SK-N-SH treated with all-trans-retinoic acid at 6 μM for 48 hours (cell line): ENCODE data around the gene SERPINA3.

Experiments used
- ATAC-seq: fragments of 200-7000 bp; cut with Tn5 transposase; 3 replicates; pipeline ENCODE4 v1.9.1; 2020; ENCODE audit warnings: mild to moderate bottlenecking, moderate library complexity
- BACH2 ChIP-seq: fragments of 250-450 bp; sonication (Bioruptor Pico); IDR thresholded peaks from 2 replicates; pipeline ENCODE4 v1.9.0; 2021; ENCODE audit warnings: mild to moderate bottlenecking, borderline replicate concordance
- CSDC2 ChIP-seq: fragments of 250-450 bp; sonication (Bioruptor Pico); IDR thresholded peaks from 2 replicates; pipeline ENCODE4 v1.5.0; 2020; ENCODE audit warnings: mild to moderate bottlenecking, moderate library complexity
- ESRRG ChIP-seq: fragments of 250-450 bp; sonication (Bioruptor Pico); IDR thresholded peaks from 2 replicates; pipeline ENCODE4 v1.6.1; 2021; ENCODE audit warnings: mild to moderate bottlenecking
- GLIS3 ChIP-seq: fragments of 250-450 bp; sonication (Bioruptor Pico); IDR thresholded peaks from 2 replicates; pipeline ENCODE4 v1.5.0; 2020; ENCODE audit warnings: mild to moderate bottlenecking, moderate library complexity
- ISL1 ChIP-seq: fragments of 250-450 bp; sonication (Bioruptor Pico); IDR thresholded peaks from 2 replicates; pipeline ENCODE4 v2.1.2; 2022; ENCODE audit warnings: mild to moderate bottlenecking, moderate library complexity
- OSR1 ChIP-seq: fragments of 250-450 bp; sonication (Bioruptor Pico); IDR thresholded peaks from 2 replicates; pipeline ENCODE4 v1.8.0; 2022; ENCODE audit warnings: moderate library complexity, mild to moderate bottlenecking, inconsistent platforms
- PPARA ChIP-seq: fragments of 250-450 bp; sonication (Bioruptor Pico); IDR thresholded peaks from 2 replicates; pipeline ENCODE4 v1.5.0; 2020; ENCODE audit warnings: mild to moderate bottlenecking, borderline replicate concordance
- RARB ChIP-seq: fragments of 250-450 bp; sonication (Bioruptor Pico); IDR thresholded peaks from 2 replicates; pipeline ENCODE4 v1.8.0; 2021; ENCODE audit warnings: mild to moderate bottlenecking, moderate library complexity
- TCF4 ChIP-seq: fragments of 250-450 bp; sonication (Bioruptor Pico); IDR thresholded peaks from 2 replicates; pipeline ENCODE4 v1.8.0; 2021; ENCODE audit warnings: mild to moderate bottlenecking, moderate library complexity, borderline replicate concordance
- TOX ChIP-seq: fragments of 250-450 bp; sonication (Bioruptor Pico); IDR thresholded peaks from 2 replicates; pipeline ENCODE4 v1.8.0; 2021; ENCODE audit warnings: mild to moderate bottlenecking, moderate library complexity, borderline replicate concordance
- ZC3H10 ChIP-seq: fragments of 250-450 bp; sonication (Bioruptor Pico); IDR thresholded peaks from 2 replicates; pipeline ENCODE4 v1.5.1; 2021; ENCODE audit warnings: mild to moderate bottlenecking, moderate library complexity
- ZFP3 ChIP-seq: fragments of 250-450 bp; sonication (Bioruptor Pico); IDR thresholded peaks from 2 replicates; pipeline ENCODE4 v1.5.0; 2020; ENCODE audit warnings: mild to moderate bottlenecking, moderate library complexity
- ZFP30 ChIP-seq: fragments of 450-650 bp; formaldehyde crosslinking; IDR thresholded peaks from 2 replicates; pipeline ENCODE4 v1.5.0; 2022; ENCODE audit warnings: mild to moderate bottlenecking, moderate library complexity
- ZNF565 ChIP-seq: fragments of 450-650 bp; formaldehyde crosslinking; conservative IDR thresholded peaks from 2 replicates; pipeline ENCODE4 v1.5.0; 2020; ENCODE audit warnings: low read depth, mild to moderate bottlenecking, moderate library complexity
- ZNF70 ChIP-seq: fragments of 450-650 bp; formaldehyde crosslinking; IDR thresholded peaks from 2 replicates; pipeline ENCODE4 v1.5.0; 2020; ENCODE audit warnings: mild to moderate bottlenecking, moderate library complexity
- ZNF8 ChIP-seq: fragments of 450-650 bp; formaldehyde crosslinking; IDR thresholded peaks from 2 replicates; pipeline ENCODE4 v1.5.0; 2020; ENCODE audit warnings: mild to moderate bottlenecking, moderate library complexity
- TF ChIP-seq, protein P1 (sequence below): fragments of 250-450 bp; sonication (Bioruptor Pico); IDR thresholded peaks from 2 replicates; pipeline ENCODE4 v1.5.0; 2020; ENCODE audit warnings: mild to moderate bottlenecking, moderate library complexity
- TF ChIP-seq, protein P2 (sequence below): fragments of 250-450 bp; sonication (Bioruptor Pico); IDR thresholded peaks from 2 replicates; pipeline ENCODE4 v1.5.1; 2020; ENCODE audit warnings: low read depth, mild to moderate bottlenecking, moderate library complexity
- TF ChIP-seq, protein P3 (sequence below): fragments of 250-450 bp; sonication (Bioruptor Pico); IDR thresholded peaks from 2 replicates; pipeline ENCODE4 v1.8.0; 2020; ENCODE audit warnings: mild to moderate bottlenecking, moderate library complexity, borderline replicate concordance

SERPINA3 gene

DNA sequence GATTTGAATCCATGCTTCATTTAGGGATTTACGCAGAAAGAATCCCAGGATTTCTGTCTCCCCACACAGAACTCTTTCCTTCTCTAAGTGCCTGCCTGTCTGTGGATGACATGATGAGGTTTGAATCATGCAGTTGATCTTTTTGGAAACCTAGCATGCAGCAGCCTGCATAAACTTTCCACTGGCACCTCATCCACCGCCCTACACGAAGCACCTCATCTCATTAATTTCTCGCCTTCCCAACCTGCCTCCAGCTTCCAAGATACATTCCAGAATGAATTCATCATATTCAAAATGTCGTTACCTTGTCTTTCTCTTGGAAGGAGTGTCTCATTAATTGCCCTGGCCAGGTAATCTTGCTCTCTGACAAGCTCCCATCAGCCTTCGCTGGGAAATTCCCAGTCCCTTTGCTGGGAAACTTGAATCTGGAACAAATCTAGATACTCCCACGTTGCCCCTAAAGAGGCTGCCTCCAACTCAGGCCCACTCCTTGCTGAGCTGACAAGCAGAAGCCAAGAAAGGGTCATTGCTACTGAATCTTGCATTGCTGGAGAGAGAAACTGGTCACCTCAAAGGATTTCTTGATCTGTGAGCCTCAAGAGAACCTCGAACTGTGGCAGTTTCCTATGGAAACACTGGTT is 48.2 kb downstream of the SERPINA3 start (continued):
- TF ChIP-seq CSDC2 (CRISPR knock-in tag) (no peak), PPARA (CRISPR knock-in tag) (no peak), GLIS3 (CRISPR knock-in tag) (no peak)

DNA sequence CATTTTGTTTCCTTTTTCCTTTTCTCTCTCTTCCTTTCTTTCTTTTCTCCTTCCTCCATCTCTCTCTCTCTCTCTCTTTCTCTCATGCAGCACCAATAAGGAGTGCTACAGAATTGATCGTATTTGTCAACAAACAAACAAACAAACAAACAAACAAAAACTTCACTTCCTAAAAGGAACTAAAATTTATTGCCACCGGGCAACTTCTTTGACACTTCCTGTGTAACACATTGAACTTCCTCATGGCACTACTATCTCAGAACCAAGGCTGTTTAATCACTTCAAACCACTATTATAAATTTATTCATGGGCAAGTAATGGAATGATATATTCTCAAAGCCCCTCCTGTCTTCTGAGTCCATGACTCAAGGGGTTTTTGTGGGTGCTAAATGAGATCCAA is 51.3 kb downstream of the SERPINA3 start:
- TF ChIP-seq GLIS3 (CRISPR knock-in tag) (no peak), ZC3H10 (CRISPR knock-in tag) (no peak), ZFP30 (no peak), ISL1 (CRISPR knock-in tag) (no peak), BACH2 (CRISPR knock-in tag) (no peak), ESRRG (no peak), RARB (CRISPR knock-in tag) (no peak), ZNF8 (CRISPR knock-in tag) (no peak), OSR1 (CRISPR knock-in tag) (no peak), ZFP3 (no peak), ZNF70 (CRISPR knock-in tag) (no peak)
- TF ChIP-seq, protein P1, sequence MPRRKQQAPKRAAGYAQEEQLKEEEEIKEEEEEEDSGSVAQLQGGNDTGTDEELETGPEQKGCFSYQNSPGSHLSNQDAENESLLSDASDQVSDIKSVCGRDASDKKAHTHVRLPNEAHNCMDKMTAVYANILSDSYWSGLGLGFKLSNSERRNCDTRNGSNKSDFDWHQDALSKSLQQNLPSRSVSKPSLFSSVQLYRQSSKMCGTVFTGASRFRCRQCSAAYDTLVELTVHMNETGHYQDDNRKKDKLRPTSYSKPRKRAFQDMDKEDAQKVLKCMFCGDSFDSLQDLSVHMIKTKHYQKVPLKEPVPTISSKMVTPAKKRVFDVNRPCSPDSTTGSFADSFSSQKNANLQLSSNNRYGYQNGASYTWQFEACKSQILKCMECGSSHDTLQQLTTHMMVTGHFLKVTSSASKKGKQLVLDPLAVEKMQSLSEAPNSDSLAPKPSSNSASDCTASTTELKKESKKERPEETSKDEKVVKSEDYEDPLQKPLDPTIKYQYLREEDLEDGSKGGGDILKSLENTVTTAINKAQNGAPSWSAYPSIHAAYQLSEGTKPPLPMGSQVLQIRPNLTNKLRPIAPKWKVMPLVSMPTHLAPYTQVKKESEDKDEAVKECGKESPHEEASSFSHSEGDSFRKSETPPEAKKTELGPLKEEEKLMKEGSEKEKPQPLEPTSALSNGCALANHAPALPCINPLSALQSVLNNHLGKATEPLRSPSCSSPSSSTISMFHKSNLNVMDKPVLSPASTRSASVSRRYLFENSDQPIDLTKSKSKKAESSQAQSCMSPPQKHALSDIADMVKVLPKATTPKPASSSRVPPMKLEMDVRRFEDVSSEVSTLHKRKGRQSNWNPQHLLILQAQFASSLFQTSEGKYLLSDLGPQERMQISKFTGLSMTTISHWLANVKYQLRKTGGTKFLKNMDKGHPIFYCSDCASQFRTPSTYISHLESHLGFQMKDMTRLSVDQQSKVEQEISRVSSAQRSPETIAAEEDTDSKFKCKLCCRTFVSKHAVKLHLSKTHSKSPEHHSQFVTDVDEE (CRISPR knock-in tag), result no peak
- ATAC-seq, result no peak

DNA sequence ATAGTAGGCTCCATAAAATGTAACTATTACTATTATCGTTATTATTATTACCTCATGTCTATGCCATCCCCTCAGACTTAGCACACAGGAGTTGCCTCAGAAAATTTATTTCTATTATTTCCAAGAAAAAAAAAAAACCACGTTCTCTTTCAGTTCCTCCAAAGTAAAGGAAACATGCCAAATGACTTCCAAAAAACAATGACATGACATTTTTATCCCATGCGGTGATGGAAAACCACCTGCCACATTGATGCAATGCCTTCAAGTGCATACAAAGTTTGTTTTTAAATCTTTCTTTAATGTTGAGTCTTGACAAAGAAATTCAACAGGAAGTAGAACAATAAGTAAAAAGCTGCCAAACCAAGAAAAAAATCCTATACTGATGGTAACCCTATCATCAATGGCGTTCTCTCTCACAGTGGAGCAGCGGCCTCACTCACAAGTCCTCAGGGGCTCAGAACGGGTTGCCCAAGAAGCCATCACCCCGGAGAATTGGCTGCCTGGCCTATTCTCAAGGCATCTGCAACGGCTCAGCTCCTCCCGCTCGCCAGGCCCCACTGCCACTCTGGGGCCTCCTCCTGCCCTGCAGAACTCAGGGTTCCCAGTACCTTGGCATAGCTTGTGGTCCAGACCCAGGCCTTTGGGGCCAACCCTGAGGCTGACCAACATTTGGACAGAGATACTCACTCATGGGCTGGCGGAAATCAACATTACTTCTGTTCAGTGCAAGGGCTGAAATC is 51.9 kb downstream of the SERPINA3 start:
- no peak for TF ChIP-seq ZNF565 (CRISPR knock-in tag)
- no peak for TF ChIP-seq BACH2 (CRISPR knock-in tag)
- TF ChIP-seq, protein P2, sequence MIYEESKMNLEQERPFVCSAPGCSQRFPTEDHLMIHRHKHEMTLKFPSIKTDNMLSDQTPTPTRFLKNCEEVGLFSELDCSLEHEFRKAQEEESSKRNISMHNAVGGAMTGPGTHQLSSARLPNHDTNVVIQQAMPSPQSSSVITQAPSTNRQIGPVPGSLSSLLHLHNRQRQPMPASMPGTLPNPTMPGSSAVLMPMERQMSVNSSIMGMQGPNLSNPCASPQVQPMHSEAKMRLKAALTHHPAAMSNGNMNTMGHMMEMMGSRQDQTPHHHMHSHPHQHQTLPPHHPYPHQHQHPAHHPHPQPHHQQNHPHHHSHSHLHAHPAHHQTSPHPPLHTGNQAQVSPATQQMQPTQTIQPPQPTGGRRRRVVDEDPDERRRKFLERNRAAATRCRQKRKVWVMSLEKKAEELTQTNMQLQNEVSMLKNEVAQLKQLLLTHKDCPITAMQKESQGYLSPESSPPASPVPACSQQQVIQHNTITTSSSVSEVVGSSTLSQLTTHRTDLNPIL (CRISPR knock-in tag), result no peak
- TF ChIP-seq PPARA (CRISPR knock-in tag), result no peak
- TF ChIP-seq TCF4 (CRISPR knock-in tag), result no peak
- TF ChIP-seq GLIS3 (CRISPR knock-in tag), result no peak
- TF ChIP-seq CSDC2 (CRISPR knock-in tag), result no peak
- ATAC-seq, result no peak

DNA sequence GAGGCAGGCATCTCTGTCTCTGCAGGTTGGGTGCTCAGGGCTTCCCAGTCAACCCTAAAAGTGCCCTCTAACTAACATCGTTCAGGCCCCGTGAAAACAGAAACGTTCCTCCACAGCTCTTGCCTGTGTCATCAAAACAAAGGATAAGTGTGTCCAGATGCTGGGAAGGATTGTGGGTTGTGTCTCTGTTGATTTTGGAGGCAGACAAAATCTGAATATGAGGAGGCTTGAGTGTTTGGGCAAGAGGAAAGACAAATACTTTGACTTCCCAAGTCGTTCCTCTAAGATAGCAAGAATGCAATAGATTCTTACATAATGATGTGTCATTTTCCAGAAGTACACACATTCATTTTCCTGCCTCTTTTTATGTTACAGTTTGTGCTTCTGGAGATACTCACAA is 52.9 kb downstream of the SERPINA3 start:
- no peak for TF ChIP-seq OSR1 (CRISPR knock-in tag)
- no peak for TF ChIP-seq BACH2 (CRISPR knock-in tag)
- TF ChIP-seq ZFP30, result no peak
- TF ChIP-seq, protein P2 (CRISPR knock-in tag), result no peak
- no peak for TF ChIP-seq GLIS3 (CRISPR knock-in tag)
- TF ChIP-seq ISL1 (CRISPR knock-in tag), result no peak
- no peak for TF ChIP-seq ZC3H10 (CRISPR knock-in tag)
- no peak for ATAC-seq

DNA sequence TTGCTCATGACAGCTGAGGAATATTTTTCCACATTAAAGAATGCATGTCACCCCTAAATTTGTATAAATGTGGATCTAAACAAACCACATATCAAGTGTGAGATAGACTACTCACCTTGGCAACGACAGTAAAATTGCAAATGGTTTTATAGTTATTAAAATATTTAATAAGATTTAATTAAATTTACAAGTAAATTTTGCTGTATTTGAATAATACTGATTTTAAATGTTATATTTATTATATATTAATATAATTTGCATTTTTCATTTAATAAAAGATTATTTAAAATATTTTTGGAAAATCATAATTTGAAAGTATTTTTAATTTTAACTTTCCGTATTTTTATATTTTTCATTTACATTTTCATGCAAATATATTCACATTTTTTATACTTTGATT is 53.4 kb downstream of the SERPINA3 start:
- no peak for ATAC-seq
- no peak for TF ChIP-seq TOX
- no peak for TF ChIP-seq ESRRG
- TF ChIP-seq ZFP3, result no peak
- TF ChIP-seq RARB (CRISPR knock-in tag), result no peak
- TF ChIP-seq, protein P3, sequence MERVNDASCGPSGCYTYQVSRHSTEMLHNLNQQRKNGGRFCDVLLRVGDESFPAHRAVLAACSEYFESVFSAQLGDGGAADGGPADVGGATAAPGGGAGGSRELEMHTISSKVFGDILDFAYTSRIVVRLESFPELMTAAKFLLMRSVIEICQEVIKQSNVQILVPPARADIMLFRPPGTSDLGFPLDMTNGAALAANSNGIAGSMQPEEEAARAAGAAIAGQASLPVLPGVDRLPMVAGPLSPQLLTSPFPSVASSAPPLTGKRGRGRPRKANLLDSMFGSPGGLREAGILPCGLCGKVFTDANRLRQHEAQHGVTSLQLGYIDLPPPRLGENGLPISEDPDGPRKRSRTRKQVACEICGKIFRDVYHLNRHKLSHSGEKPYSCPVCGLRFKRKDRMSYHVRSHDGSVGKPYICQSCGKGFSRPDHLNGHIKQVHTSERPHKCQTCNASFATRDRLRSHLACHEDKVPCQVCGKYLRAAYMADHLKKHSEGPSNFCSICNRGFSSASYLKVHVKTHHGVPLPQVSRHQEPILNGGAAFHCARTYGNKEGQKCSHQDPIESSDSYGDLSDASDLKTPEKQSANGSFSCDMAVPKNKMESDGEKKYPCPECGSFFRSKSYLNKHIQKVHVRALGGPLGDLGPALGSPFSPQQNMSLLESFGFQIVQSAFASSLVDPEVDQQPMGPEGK, result no peak
